ENCODE data around the gene ANKRD35. TPM values are rescaled to one million over a fixed set of nuclear protein-coding genes. Genes with fewer than 3 reads are reported as not detected.
A peak's percentile ranks its signal among the peaks of the same experiment; 100 is the strongest.

ANKRD35 gene
- total and polyA plus RNA-seq, 9 of the 15 experiments (the other 6 are each of a cell fraction or from before 2014, with no cell fraction given): 0.07 to 0.14 (median 0.07) TPM; not detected in 5

DNA sequence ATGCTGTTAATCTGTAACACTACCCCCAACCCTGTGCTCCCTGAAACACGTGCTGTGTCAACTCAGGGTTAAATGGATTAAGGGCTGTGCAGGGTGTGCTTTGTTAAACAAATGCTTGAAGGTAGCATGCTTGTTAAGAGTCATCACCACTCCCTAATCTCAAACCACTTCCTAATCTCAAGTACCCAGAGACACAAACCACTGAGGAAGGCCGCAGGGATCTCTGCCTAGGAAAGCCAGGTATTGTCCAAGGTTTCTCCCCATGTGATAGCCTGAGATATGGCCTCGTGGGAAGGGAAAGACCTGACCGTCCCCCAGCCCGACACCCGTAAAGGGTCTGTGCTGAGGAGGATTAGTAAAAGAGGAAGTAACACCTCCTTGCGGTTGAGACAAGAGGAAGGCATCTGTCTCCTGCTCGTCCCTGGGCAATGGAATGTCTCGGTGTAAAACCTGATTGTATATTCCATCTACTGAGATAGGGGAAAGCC is 46.9 kb upstream of the ANKRD35 start (continued):
- TF ChIP-seq, protein P1, sequence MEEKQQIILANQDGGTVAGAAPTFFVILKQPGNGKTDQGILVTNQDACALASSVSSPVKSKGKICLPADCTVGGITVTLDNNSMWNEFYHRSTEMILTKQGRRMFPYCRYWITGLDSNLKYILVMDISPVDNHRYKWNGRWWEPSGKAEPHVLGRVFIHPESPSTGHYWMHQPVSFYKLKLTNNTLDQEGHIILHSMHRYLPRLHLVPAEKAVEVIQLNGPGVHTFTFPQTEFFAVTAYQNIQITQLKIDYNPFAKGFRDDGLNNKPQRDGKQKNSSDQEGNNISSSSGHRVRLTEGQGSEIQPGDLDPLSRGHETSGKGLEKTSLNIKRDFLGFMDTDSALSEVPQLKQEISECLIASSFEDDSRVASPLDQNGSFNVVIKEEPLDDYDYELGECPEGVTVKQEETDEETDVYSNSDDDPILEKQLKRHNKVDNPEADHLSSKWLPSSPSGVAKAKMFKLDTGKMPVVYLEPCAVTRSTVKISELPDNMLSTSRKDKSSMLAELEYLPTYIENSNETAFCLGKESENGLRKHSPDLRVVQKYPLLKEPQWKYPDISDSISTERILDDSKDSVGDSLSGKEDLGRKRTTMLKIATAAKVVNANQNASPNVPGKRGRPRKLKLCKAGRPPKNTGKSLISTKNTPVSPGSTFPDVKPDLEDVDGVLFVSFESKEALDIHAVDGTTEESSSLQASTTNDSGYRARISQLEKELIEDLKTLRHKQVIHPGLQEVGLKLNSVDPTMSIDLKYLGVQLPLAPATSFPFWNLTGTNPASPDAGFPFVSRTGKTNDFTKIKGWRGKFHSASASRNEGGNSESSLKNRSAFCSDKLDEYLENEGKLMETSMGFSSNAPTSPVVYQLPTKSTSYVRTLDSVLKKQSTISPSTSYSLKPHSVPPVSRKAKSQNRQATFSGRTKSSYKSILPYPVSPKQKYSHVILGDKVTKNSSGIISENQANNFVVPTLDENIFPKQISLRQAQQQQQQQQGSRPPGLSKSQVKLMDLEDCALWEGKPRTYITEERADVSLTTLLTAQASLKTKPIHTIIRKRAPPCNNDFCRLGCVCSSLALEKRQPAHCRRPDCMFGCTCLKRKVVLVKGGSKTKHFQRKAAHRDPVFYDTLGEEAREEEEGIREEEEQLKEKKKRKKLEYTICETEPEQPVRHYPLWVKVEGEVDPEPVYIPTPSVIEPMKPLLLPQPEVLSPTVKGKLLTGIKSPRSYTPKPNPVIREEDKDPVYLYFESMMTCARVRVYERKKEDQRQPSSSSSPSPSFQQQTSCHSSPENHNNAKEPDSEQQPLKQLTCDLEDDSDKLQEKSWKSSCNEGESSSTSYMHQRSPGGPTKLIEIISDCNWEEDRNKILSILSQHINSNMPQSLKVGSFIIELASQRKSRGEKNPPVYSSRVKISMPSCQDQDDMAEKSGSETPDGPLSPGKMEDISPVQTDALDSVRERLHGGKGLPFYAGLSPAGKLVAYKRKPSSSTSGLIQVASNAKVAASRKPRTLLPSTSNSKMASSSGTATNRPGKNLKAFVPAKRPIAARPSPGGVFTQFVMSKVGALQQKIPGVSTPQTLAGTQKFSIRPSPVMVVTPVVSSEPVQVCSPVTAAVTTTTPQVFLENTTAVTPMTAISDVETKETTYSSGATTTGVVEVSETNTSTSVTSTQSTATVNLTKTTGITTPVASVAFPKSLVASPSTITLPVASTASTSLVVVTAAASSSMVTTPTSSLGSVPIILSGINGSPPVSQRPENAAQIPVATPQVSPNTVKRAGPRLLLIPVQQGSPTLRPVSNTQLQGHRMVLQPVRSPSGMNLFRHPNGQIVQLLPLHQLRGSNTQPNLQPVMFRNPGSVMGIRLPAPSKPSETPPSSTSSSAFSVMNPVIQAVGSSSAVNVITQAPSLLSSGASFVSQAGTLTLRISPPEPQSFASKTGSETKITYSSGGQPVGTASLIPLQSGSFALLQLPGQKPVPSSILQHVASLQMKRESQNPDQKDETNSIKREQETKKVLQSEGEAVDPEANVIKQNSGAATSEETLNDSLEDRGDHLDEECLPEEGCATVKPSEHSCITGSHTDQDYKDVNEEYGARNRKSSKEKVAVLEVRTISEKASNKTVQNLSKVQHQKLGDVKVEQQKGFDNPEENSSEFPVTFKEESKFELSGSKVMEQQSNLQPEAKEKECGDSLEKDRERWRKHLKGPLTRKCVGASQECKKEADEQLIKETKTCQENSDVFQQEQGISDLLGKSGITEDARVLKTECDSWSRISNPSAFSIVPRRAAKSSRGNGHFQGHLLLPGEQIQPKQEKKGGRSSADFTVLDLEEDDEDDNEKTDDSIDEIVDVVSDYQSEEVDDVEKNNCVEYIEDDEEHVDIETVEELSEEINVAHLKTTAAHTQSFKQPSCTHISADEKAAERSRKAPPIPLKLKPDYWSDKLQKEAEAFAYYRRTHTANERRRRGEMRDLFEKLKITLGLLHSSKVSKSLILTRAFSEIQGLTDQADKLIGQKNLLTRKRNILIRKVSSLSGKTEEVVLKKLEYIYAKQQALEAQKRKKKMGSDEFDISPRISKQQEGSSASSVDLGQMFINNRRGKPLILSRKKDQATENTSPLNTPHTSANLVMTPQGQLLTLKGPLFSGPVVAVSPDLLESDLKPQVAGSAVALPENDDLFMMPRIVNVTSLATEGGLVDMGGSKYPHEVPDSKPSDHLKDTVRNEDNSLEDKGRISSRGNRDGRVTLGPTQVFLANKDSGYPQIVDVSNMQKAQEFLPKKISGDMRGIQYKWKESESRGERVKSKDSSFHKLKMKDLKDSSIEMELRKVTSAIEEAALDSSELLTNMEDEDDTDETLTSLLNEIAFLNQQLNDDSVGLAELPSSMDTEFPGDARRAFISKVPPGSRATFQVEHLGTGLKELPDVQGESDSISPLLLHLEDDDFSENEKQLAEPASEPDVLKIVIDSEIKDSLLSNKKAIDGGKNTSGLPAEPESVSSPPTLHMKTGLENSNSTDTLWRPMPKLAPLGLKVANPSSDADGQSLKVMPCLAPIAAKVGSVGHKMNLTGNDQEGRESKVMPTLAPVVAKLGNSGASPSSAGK (IDR thresholded peaks at IDR 0.05): peak; percentile 78
- TF ChIP-seq, protein P2, sequence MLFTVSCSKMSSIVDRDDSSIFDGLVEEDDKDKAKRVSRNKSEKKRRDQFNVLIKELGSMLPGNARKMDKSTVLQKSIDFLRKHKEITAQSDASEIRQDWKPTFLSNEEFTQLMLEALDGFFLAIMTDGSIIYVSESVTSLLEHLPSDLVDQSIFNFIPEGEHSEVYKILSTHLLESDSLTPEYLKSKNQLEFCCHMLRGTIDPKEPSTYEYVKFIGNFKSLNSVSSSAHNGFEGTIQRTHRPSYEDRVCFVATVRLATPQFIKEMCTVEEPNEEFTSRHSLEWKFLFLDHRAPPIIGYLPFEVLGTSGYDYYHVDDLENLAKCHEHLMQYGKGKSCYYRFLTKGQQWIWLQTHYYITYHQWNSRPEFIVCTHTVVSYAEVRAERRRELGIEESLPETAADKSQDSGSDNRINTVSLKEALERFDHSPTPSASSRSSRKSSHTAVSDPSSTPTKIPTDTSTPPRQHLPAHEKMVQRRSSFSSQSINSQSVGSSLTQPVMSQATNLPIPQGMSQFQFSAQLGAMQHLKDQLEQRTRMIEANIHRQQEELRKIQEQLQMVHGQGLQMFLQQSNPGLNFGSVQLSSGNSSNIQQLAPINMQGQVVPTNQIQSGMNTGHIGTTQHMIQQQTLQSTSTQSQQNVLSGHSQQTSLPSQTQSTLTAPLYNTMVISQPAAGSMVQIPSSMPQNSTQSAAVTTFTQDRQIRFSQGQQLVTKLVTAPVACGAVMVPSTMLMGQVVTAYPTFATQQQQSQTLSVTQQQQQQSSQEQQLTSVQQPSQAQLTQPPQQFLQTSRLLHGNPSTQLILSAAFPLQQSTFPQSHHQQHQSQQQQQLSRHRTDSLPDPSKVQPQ (CRISPR knock-in tag; IDR thresholded peaks at IDR 0.05; ENCODE audit: borderline replicate concordance): peak; percentile 7; the same call in 1 of the 2 replicates
- TF ChIP-seq, protein P3, sequence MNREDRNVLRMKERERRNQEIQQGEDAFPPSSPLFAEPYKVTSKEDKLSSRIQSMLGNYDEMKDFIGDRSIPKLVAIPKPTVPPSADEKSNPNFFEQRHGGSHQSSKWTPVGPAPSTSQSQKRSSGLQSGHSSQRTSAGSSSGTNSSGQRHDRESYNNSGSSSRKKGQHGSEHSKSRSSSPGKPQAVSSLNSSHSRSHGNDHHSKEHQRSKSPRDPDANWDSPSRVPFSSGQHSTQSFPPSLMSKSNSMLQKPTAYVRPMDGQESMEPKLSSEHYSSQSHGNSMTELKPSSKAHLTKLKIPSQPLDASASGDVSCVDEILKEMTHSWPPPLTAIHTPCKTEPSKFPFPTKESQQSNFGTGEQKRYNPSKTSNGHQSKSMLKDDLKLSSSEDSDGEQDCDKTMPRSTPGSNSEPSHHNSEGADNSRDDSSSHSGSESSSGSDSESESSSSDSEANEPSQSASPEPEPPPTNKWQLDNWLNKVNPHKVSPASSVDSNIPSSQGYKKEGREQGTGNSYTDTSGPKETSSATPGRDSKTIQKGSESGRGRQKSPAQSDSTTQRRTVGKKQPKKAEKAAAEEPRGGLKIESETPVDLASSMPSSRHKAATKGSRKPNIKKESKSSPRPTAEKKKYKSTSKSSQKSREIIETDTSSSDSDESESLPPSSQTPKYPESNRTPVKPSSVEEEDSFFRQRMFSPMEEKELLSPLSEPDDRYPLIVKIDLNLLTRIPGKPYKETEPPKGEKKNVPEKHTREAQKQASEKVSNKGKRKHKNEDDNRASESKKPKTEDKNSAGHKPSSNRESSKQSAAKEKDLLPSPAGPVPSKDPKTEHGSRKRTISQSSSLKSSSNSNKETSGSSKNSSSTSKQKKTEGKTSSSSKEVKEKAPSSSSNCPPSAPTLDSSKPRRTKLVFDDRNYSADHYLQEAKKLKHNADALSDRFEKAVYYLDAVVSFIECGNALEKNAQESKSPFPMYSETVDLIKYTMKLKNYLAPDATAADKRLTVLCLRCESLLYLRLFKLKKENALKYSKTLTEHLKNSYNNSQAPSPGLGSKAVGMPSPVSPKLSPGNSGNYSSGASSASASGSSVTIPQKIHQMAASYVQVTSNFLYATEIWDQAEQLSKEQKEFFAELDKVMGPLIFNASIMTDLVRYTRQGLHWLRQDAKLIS (CRISPR knock-in tag; IDR thresholded peaks at IDR 0.05): peak; percentile 68; the same call in 1 of the 2 replicates
- TF ChIP-seq ZEB2 (IDR thresholded peaks at IDR 0.05) (peak; percentile 99), SPI1 (IDR thresholded peaks at IDR 0.05; ENCODE audit: borderline replicate concordance, low read depth, low read length) (0 out of 2 replicates have a peak, but pooled peaks have one; percentile 27), MTA2 (IDR thresholded peaks at IDR 0.05; ENCODE audit: low read depth) (peak; percentile 90)
